Measurements from ENCODE around the gene OGFOD3. TPM values are rescaled to one million over a fixed set of nuclear protein-coding genes. Genes with fewer than 3 reads are reported as not detected.
"Not testable (repeated sequence)": the region's sequence is repeated elsewhere in the genome, so short reads cannot be mapped to it uniquely, and the experiment has no call there.

The OGFOD3 gene, protein sequence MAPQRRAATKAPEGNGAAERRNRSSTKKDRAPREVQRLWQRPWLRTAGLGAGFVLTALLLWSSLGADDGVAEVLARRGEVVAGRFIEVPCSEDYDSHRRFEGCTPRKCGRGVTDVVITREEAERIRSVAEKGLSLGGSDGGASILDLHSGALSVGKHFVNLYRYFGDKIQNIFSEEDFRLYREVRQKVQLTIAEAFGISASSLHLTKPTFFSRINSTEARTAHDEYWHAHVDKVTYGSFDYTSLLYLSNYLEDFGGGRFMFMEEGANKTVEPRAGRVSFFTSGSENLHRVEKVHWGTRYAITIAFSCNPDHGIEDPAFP
- total RNA-seq: 10 to 100 TPM; 28.8 to 31.1 TPM
- long read RNA-seq, full-length matches to known transcripts: 33 of 40 reads
- long read RNA-seq, partial matches to known transcripts: 1 of 40 reads
- long read RNA-seq, other reads (novel, unspliced or antisense): 6 of 40 reads

DNA sequence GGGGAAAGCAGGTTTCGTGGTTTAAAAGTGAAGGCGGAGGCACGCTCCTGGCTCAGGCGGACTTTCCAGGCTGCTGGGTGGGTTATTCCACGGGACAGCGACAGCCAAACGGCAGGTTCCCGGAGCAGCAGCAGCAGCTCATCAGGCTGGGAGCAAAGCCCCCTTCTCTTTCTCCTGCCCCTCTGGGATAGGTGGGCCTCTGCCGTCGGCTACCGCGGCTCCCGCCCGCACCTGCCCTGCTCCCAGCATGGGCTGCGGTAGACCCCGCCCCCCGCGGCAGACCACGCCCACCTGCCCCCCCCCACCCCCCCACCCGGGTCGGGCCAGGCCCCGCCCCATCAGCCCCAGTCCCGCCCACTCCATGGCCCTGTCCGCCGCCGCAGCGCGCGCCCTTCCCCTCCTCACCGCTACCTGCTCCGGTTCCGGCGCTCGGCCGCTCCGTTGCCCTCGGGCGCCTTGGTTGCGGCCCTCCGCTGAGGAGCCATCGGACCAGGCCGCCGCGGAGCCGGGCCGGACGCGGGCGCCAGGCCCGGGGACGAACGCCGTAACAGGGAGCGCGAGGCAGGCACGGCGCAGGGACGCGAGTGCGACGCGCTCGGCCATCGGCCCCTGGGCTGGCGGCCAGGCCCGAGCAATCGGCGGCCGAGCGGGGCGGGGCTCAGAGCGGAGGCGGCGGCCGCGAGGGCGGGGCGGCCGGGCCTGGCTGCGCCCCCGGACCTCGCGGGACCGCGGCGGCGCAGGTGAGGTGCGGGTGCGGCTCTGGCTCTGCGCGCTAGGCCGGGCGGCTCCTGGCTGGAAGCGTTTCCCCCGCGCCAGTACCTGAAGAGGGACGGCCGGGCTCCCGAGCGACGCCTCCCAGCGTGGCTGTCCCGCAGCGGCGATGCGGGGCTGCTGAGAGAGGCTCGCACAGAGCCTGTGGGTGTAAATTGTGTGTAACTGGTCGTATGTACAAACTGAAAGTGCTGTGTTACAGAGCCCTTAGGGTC is at the start of gene OGFOD3, which contains the start of gene HEXD:
OGFOD3 (minus strand) TSS at position 586 of the 986 bp plus-strand sequence; CDS start at position 485, 101 bp downstream.
HEXD (plus strand) TSS at position 347 of the 986 bp plus-strand sequence. CDS start 1,453 bp downstream, outside the sequence.
- intact Hi-C loops (cut with DNase I, micrococcal nuclease): no loop called here
- ATAC-seq (peak; percentile 89), DNase-seq (peak; percentile 74 to 89)

DNA sequence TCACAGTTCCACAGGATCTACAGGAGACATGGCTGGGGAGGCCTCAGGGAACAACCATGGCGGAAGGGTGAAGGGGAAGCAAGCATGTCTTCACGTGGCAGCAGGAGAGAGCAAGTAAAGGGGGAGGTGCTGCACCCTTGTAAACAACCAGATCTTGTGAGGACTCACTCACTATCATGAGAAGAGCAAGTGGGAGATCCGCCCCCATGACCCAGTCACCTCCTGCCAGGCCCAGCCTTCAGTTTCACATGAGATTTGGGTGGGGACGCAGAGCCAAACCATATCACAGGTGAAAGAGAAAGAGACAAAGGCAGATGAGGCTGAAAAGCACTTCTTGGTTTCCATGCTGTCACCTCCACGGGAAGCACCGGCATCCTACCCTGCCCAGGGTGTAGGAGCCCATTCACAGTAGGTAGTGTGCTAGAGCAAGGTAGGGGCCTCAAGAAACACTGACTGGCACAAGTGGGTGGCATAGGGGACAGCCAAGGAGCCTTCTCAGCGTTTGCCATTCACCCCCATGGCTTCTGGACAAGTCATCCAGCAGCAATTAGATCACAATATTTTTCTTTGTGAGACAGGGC is 46.7 kb upstream of the OGFOD3 start:
- DNase-seq (no peak), ATAC-seq (no peak)
- intact Hi-C loops (cut with DNase I, micrococcal nuclease): no loop called here

DNA sequence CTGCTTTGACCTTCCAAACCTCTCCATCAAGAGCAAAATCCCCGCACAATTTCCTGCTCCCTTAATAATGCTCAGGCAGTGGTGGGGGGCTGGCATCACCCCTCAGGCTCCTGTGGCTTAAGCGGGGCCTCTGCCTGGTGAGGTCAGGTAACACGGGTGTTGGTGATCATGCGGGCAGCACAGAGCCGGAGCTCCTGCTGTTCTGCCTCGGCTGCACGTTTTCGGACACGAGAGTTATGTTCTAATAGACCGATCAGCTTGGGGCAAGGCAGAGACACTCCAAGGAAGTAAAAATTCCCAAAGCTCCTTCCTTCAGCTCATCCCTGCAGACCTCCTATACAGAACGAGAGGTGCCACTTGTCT is 46.2 kb upstream of the OGFOD3 start:
- intact Hi-C loops (cut with DNase I, micrococcal nuclease): no loop called here
- ATAC-seq (no peak), DNase-seq (no peak)

- no peak for ATAC-seq
- intact Hi-C loops (cut with DNase I, micrococcal nuclease): no loop called here
- DNase-seq: no peak
Measured at GRCh38 chr17:82463925-82464566, 45.7 kb upstream of the OGFOD3 start.

- no peak for ATAC-seq
- DNase-seq: no peak
- intact Hi-C loops (cut with DNase I, micrococcal nuclease): no loop called here
Measured at GRCh38 chr17:82463391-82463790, 45.0 kb upstream of the OGFOD3 start.

GRCh38 chr17:82461827-82462524 is 43.6 kb upstream of the OGFOD3 start:
- no peak for ATAC-seq
- intact Hi-C loops (cut with DNase I, micrococcal nuclease): no loop called here
- peak in 1 of 2 donors; percentile 31 for DNase-seq

DNA sequence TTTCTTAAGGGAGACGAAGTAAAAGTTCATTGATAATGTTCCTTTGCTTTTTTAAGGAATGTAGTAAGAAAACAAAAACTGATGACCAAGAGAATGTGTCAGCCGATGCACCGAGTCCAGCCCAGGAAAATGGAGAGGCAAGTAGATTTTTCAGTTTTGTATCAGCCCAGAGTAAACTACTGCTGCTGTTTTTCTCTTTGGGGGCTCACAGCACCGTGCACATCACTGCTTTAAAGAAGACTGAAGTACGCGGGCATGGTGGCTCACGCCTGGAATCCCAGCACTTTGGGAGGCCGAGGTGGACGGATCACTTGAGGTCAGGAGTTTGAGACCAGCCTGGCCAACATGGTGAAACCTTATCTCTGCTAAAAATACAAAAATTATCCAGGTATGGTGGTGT is 41.5 kb upstream of the OGFOD3 start:
- intact Hi-C loops (cut with DNase I, micrococcal nuclease); ATAC-seq; DNase-seq: not testable (repeated sequence)

GRCh38 chr17:82458885-82459424 is 40.6 kb upstream of the OGFOD3 start:
- DNase-seq (no peak), ATAC-seq (peak; percentile 7)
- intact Hi-C loops (cut with DNase I, micrococcal nuclease): no loop called here

GRCh38 chr17:82458179-82458884 is 39.9 kb upstream of the OGFOD3 start, which contains the start of gene NARF:
TSS of gene NARF (plus strand) at chr17:82458741. CDS start at chr17:82458804, 63 bp downstream.
- intact Hi-C loops (cut with DNase I, micrococcal nuclease): no loop called here
- DNase-seq (peak; percentile 96 to 99), ATAC-seq (peak; percentile 93)

DNA sequence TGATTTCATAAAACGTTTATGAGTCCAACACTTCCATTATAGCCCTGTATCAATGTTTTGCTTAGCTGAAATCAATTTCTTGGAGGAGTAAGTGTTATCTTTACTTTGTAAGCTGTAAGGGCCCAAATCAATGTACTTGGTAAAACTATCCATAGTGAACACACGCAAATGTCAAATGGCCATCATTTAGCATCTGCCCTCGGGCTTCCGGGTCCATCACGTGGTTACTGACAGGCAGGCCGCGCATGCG is 39.5 kb upstream of the OGFOD3 start:
- intact Hi-C loops (cut with DNase I, micrococcal nuclease): no loop called here
- DNase-seq (peak in 1 of 2 donors; percentile 95), ATAC-seq (peak; percentile 74)

DNA sequence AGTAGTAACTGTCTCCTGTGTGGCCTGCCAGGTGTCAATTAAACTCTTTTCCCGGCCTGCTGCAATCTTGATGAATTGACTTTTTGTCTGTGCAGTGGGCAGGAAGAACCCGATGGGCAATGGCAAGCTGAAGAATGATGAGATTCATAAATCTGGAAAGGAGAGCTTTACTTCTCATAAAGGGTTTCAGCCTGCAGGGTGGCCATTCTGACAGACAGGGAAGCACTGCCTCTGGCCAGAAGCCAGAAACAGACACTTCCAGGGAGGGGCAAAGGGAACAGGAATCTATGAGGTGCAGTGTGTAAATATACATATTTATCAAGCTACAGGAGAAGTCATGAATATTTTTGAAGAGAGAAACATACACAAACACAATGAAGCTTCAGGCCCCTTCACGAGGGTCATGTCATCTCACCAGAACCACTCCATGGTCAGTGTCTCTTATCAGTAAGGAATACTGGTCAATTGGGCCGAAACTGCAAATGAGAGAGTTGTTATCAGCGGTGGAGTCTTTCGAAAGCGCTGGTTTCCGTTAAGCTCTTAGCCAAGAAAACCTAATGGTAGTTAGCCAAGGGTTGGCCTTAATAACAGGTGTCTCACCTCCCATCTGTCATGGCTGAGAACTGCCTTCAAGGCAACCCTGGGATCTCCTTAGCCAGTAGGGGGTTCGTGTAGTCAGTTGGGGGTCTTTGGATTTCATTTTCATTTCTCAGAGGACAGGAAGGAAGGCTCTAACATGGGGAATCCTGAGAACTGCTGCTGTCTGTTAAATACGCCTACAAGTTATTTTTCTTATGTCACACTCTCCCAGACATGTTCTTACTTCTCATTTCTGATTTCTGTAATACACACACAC is 38.9 kb upstream of the OGFOD3 start:
- DNase-seq (peak; percentile 69 to 78), ATAC-seq (peak; percentile 25)
- intact Hi-C loops (cut with DNase I, micrococcal nuclease): no loop called here

- DNase-seq; ATAC-seq; intact Hi-C loops (cut with DNase I, micrococcal nuclease): not testable (repeated sequence)
Measured at GRCh38 chr17:82453706-82454105, 35.3 kb upstream of the OGFOD3 start.

GRCh38 chr17:82453151-82453550 is 34.8 kb upstream of the OGFOD3 start:
- intact Hi-C loops (cut with DNase I, micrococcal nuclease); DNase-seq; ATAC-seq: not testable (repeated sequence)

- intact Hi-C loops (cut with DNase I, micrococcal nuclease): no loop called here
- ATAC-seq (no peak), DNase-seq (no peak)
Measured at GRCh38 chr17:82452162-82452561, 33.8 kb upstream of the OGFOD3 start.

DNA sequence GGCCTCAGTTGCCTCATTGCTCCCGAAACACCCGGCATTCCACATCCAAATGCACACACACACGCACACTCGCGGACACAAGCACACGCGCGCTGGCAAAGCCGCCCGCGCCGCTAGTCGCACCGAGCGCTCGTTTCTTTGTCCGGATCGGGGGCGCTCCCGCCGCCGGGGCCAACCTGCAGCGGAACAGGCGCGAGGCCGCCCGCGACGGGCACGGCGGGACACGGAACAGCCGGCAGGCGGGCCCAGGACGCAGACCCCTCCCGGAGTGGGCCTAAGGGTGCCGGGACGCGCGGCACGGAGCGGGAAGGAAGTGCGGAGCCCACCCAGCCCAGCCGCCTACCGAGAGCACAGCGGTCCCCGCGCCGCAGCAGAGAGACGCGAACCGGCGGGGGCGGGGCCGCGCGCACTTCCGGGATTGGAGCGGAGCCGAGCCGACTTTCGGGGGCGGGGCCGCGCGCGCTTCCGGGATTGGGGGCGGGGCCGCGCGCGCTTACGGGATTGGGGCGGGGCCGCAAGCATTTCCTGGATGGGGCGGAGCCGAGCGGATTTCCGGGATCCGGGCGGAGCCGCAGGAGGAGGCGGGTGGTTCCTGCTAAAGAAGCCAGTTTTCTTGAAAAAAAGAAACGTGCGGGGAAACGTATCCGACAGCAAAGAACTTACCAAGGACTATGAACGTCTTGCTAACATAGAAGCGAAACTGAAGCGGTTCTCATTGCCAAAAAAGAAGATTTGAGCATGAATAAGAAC is 32.1 kb upstream of the OGFOD3 start, which contains the start of gene CYBC1:
CYBC1 (minus strand) TSS at position 396 of the 750 bp plus-strand sequence. CDS start 1,498 bp downstream, outside the sequence.
- peak; percentile 88 to 98 for DNase-seq
- intact Hi-C loops (cut with DNase I, micrococcal nuclease): no loop called here
- peak; percentile 97 for ATAC-seq
